ENCODE measurements around the gene TRIM7.
"Not testable (repeated sequence)": the region's sequence is repeated elsewhere in the genome, so short reads cannot be mapped to it uniquely, and the experiment has no call there.

DNA sequence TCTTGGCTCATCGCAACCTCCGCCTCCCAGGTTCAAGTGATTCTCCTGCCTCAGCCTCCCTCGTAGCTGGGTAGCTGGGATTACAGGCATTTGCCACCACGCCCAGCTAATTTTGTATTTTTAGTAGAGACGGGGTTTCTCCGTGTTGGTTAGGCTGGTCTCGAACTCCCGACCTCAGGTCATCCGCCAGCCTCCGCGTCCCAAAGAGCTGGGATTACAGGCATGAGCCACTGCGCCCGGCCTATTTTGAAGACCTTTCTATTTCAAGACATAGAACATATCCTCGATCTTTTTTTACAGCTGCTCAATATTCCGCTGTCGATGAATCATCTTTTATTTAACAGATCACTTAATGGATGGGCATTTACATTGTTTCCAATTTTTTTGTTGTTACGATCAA is 5.7 kb upstream of the TRIM7 start:
- TF ChIP-seq, protein P1, sequence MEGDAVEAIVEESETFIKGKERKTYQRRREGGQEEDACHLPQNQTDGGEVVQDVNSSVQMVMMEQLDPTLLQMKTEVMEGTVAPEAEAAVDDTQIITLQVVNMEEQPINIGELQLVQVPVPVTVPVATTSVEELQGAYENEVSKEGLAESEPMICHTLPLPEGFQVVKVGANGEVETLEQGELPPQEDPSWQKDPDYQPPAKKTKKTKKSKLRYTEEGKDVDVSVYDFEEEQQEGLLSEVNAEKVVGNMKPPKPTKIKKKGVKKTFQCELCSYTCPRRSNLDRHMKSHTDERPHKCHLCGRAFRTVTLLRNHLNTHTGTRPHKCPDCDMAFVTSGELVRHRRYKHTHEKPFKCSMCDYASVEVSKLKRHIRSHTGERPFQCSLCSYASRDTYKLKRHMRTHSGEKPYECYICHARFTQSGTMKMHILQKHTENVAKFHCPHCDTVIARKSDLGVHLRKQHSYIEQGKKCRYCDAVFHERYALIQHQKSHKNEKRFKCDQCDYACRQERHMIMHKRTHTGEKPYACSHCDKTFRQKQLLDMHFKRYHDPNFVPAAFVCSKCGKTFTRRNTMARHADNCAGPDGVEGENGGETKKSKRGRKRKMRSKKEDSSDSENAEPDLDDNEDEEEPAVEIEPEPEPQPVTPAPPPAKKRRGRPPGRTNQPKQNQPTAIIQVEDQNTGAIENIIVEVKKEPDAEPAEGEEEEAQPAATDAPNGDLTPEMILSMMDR (IDR thresholded peaks at IDR 0.05) = not testable (repeated sequence)
- TF ChIP-seq EZH2 (IDR thresholded peaks at IDR 0.05; ENCODE audit: borderline replicate concordance, insufficient read depth, low read depth, low read length, poor library complexity, severe bottlenecking) = not testable (repeated sequence)
